HepG2 (cell line): Measurements from ENCODE around the gene NEGR1.

ENCODE experiments used
- CC2D1A ChIP-seq: sonication (generic); formaldehyde crosslinking; IDR thresholded peaks from 2 replicates; pipeline ENCODE4 v1.8.1; 2023; ENCODE audit warnings: mild to moderate bottlenecking, missing genetic modification reagents
- EZH2 ChIP-seq: conservative IDR thresholded peaks from 2 replicates; pipeline ENCODE4 v1.6.1; 2012; ENCODE audit warnings: mild to moderate bottlenecking, low read depth, low read length, moderate library complexity
- SAFB2 ChIP-seq: sonication (generic); formaldehyde crosslinking; IDR thresholded peaks from 2 replicates; pipeline ENCODE4 v1.5.1; 2020; ENCODE audit warnings: missing genetic modification reagents, low read depth, mild to moderate bottlenecking, borderline replicate concordance
- TF ChIP-seq, protein P1 (sequence below): sonication (generic); formaldehyde crosslinking; IDR thresholded peaks from 2 replicates; pipeline ENCODE4 v1.4.0; 2020; ENCODE audit warnings: missing genetic modification reagents

DNA sequence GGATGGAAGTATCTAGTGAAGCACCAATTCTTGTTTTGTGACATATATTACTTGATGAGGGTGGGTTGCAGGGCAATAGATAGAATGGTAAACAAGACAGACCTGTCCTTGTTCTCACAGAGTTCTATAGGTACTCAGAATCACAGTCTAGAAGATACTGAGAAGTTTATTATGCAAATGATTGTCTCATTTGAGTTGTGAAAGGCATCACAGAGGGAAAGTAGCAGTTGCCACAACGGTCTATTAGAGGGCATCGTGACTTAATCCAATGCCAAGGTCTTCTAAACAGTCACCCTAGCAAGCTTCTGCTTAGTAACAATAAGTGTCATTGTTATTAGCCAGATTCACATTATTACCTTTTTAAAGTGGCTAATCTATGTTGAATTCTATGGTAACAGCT lies 626.7 kb downstream of the NEGR1 start:
- TF ChIP-seq CC2D1A (CRISPR knock-in tag): no peak
- TF ChIP-seq SAFB2 (CRISPR knock-in tag): no peak
- TF ChIP-seq, protein P1, sequence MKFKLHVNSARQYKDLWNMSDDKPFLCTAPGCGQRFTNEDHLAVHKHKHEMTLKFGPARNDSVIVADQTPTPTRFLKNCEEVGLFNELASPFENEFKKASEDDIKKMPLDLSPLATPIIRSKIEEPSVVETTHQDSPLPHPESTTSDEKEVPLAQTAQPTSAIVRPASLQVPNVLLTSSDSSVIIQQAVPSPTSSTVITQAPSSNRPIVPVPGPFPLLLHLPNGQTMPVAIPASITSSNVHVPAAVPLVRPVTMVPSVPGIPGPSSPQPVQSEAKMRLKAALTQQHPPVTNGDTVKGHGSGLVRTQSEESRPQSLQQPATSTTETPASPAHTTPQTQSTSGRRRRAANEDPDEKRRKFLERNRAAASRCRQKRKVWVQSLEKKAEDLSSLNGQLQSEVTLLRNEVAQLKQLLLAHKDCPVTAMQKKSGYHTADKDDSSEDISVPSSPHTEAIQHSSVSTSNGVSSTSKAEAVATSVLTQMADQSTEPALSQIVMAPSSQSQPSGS (CRISPR knock-in tag): no peak
- no peak for TF ChIP-seq EZH2
